Measurements from ENCODE around the gene DDX49. TPM values are rescaled to one million over a fixed set of nuclear protein-coding genes. Genes with fewer than 3 reads are reported as not detected.

The DDX49 gene
- total and polyA plus RNA-seq, 2 of the 4 experiments (the other 2 are of a cell fraction) = 50.9 to 52.1 TPM

DNA sequence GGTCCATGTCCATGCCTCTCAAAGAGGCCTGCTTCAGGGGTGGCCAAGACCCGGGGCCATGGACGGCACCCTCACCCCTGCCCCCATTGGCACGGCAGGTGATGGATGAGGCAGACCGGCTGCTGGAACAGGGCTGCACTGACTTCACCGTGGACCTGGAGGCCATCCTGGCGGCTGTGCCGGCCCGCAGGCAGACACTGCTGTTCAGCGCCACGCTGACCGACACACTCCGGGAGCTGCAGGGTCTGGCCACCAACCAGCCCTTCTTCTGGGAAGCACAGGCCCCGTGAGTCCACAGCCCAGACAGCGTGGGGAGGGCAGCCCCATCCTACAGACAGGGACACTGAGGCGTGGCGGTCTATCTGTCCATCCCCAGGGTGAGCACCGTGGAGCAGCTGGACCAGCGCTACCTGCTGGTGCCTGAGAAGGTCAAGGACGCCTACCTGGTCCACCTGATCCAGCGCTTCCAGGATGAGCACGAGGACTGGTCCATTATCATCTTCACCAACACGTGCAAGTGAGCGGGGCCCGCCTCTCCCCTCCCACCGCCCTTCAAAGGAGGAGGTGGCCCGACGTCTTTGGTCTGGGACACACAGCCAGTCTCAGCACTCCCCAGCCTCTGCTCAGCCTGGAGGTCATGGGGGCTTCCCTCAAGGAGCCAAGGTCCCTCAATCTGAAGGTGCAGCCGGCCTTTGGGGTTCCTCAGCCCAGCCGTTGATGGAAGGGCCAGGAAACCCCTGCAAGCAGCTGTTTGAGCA lies 2.9 kb downstream of the DDX49 start:
- POLR2A ChIA-PET (ENCODE audit: unreplicated experiment) = no interaction called here
- Histone ChIP-seq H4K5ac (ENCODE audit: low read depth, low read length) (no peak overlapping the region), H2BK5ac (ENCODE audit: low read depth, low read length, poor library complexity, severe bottlenecking) (no peak overlapping the region), H3K4me2 (ENCODE audit: low read depth, low read length) (no peak overlapping the region), H3K23ac (ENCODE audit: low read depth, low read length) (no peak overlapping the region), H2BK20ac (ENCODE audit: low read depth, low read length) (no peak overlapping the region), H3K4me3 (ENCODE audit: insufficient read depth, low read depth, low read length) (no peak overlapping the region), H4K8ac (ENCODE audit: low read depth in 2 of 2, low read length in 2 of 2) (no peak overlapping the region), H3K27ac (ENCODE audit: insufficient read depth, low read length) (no peak overlapping the region), H2AK9ac (replicated peaks; ENCODE audit: low read depth, low read length, poor library complexity) (no peak overlapping the region), H4K91ac (ENCODE audit: insufficient read depth, low read depth, low read length) (no peak overlapping the region), H2AK5ac (ENCODE audit: low read depth, low read length) (no peak overlapping the region), H2BK120ac (ENCODE audit: low read depth, low read length) (no peak overlapping the region), H3K9ac (ENCODE audit: low read depth, low read length) (no peak overlapping the region), H3K79me1 (ENCODE audit: low read depth in 1 of 2, low read length in 2 of 2) (peaks cover 23 to 48% of the 10 kb centered on the region in 2 experiments), H3K56ac (ENCODE audit: extremely low read depth, insufficient read depth, low read length) (no peak overlapping the region), H3K4ac (ENCODE audit: low read depth, low read length) (no peak overlapping the region), H4K20me1 (ENCODE audit: insufficient read depth, low read length) (peaks cover 29% of the 10 kb centered on the region), H3K9me3 (ENCODE audit: control insufficient read depth, insufficient read depth, low read length) (no peaks in the 10 kb centered on the region), H3K4me1 (ENCODE audit: control insufficient read depth, insufficient read depth, low read length) (peaks cover 5% of the 10 kb centered on the region), H3K9me1 (ENCODE audit: insufficient read depth, low read length) (peaks cover 7% of the 10 kb centered on the region), H3K14ac (replicated peaks; ENCODE audit: low read depth, low read length) (no peak overlapping the region), H2AFZ (replicated peaks; ENCODE audit: low read length, poor library complexity) (no peak overlapping the region), H2BK15ac (ENCODE audit: low read depth, low read length) (no peak overlapping the region), H3K36me3 (ENCODE audit: control insufficient read depth, insufficient read depth, low read length) (peaks cover 42% of the 10 kb centered on the region), H3K27me3 (ENCODE audit: control insufficient read depth, insufficient read depth, low read length) (no peaks in the 10 kb centered on the region), H3K18ac (ENCODE audit: low read depth, low read length) (no peak overlapping the region)
- TF ChIP-seq RFX5 (IDR thresholded peaks at IDR 0.05; ENCODE audit: low read depth, low read length) (no peak), POLR2A (IDR thresholded peaks at IDR 0.05; ENCODE audit: low read depth, low read length) (no peak), CEBPB (IDR thresholded peaks at IDR 0.05; ENCODE audit: low read depth, low read length) (no peak), BHLHE40 (IDR thresholded peaks at IDR 0.05; ENCODE audit: low read depth, low read length) (no peak), SMC3 (IDR thresholded peaks at IDR 0.05; ENCODE audit: low read depth, low read length) (no peak)
- TF ChIP-seq, protein P1, sequence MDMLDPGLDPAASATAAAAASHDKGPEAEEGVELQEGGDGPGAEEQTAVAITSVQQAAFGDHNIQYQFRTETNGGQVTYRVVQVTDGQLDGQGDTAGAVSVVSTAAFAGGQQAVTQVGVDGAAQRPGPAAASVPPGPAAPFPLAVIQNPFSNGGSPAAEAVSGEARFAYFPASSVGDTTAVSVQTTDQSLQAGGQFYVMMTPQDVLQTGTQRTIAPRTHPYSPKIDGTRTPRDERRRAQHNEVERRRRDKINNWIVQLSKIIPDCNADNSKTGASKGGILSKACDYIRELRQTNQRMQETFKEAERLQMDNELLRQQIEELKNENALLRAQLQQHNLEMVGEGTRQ (IDR thresholded peaks at IDR 0.05; ENCODE audit: low read depth, low read length) = no peak
- TF ChIP-seq, protein P2, sequence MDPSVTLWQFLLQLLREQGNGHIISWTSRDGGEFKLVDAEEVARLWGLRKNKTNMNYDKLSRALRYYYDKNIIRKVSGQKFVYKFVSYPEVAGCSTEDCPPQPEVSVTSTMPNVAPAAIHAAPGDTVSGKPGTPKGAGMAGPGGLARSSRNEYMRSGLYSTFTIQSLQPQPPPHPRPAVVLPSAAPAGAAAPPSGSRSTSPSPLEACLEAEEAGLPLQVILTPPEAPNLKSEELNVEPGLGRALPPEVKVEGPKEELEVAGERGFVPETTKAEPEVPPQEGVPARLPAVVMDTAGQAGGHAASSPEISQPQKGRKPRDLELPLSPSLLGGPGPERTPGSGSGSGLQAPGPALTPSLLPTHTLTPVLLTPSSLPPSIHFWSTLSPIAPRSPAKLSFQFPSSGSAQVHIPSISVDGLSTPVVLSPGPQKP (IDR thresholded peaks at IDR 0.05; ENCODE audit: borderline replicate concordance, low read depth, low read length) = no peak
- no TSS peak for BruUV-seq (replicated peaks)
- CTCF ChIA-PET = no interaction called here
- dilution Hi-C loops (cut with HindIII; ENCODE audit: low sequenced_read_pairs, unreplicated experiment) = no loop called here
- DNase-seq = no peak
- intact Hi-C loops (cut with micrococcal nuclease) = no loop called here
- in situ Hi-C loops (cut with MboI; ENCODE audit: low sequenced_read_pairs) = no loop called here
- ATAC-seq (ENCODE audit: low read depth) = no peak
- 86% methylated on average over 16 of the region's 29 CpGs; no CpG with 5 or more reads in 1 of the 2 experiments for WGBS, 2 experiments (ENCODE audit: extremely low coverage in 2 of 2, insufficient read length in 1 of 2)
